ENCODE measurements around the gene TPSAB1.
"Not testable (repeated sequence)": the region's sequence is repeated elsewhere in the genome, so short reads cannot be mapped to it uniquely, and the experiment has no call there.

Gene TPSAB1

GRCh38 chr16:1223355-1224214 lies 16.9 kb upstream of the TPSAB1 start:
- DNase-seq (ENCODE audit: low read depth in 3 of 3) = no peak

- no peak for DNase-seq (ENCODE audit: low read depth in 3 of 3)
These were observed 15.9 kb upstream of the TPSAB1 start for GRCh38 chr16:1224558-1224957.

DNA sequence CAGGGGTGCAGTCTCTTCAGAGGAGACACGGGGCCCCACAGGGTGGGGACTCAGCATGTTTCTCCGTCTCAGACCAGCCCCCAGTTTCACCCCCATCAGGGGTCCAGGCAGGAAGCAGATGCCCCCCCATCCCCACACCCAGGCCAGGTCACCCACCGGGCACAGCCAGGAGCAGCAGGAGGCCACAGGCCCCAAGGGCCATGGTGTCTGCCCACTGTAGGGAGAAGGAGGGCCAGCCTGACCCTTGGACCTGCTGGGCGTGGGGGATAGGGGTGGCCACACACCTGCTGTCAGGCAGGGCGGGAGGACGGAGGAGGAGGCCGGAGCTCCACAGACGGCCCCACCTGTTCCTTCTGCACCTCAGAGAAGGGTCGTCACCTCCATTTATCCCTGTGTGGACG lies 15.5 kb upstream of the TPSAB1 start, which contains the start of gene TPSG1:
Gene TPSG1, minus strand, starts transcription at position 218 of the 401 bp plus-strand sequence. Its CDS starts 16 bp downstream, at position 202.
- DNase-seq (ENCODE audit: low read depth in 3 of 3) = no peak

DNA sequence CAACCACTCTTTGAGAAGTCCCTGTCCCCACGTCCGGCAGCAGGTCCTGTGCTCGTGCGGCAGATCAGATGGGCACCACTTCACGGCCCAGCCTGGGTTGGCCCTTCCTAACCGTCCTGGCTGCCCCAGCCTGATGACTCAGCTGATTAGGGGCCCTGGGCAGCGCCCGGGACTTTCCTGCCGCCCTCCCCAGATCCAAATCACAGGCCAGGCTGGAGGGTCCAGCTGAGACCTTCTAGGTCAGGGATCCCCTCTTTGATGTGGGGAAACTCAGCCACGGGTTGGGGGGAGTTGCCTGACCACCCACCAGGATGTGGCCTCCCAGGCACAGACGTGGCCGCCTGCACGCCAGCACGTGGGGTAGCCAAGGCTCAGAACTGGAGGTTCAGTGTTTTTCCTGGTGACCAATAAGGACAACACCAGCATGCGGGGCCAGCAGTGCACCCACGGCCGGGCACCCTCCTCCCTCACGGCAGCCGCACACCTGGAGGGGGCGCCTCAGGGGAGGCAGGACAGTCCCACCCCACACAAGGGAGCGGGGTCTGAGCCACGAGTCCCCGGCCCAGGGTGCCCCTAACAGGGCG lies 14.7 kb upstream of the TPSAB1 start:
- DNase-seq (ENCODE audit: low read depth in 3 of 3) = not testable (repeated sequence)

DNA sequence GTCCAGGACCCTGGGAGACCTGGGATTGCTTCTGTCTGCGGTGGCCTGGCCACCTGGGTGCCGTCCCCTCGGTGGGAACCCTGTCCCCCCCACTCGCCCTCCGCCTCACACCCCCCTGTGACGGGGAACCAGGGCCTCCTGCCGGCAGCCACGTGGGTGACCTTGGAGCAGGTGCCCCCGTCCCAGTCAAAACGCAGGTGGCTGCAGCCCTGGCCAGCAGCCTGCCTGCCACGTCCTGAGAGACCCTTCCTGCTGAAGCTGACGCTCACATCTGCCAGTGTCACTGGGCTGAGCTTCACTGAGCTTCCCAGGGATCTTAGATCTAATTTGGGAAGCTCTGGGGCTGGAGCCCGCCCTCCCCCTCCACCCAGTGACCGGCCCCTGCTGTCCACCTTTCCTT lies 13.8 kb upstream of the TPSAB1 start:
- DNase-seq (ENCODE audit: low read depth in 3 of 3) = not testable (repeated sequence)

GRCh38 chr16:1228227-1228626 lies 12.3 kb upstream of the TPSAB1 start:
- not testable (repeated sequence) for DNase-seq (ENCODE audit: low read depth in 3 of 3)

- not testable (repeated sequence) for DNase-seq (ENCODE audit: low read depth in 3 of 3)
These were observed 11.0 kb upstream of the TPSAB1 start for GRCh38 chr16:1229476-1229875.

DNA sequence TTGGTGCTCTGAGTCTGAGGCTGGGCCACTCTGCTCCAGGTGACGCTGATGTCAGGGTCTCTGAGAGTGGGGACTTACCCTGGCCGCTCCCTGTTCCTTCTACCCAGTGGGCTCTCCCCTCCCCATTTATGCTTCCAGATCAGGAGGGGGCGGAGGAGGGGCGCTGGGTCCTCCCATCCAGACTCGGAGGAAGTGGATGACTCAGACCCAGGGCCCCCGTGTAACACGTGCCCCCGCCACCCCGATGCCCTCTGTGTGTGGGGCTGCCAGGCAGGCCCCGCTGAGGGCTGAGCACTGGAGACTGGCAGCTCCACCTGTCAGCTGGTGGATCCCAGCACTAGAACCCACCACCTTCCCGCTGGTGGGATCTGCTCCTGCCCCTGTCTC lies 10.4 kb upstream of the TPSAB1 start, which contains the start of gene TPSB2:
Gene TPSB2, minus strand, starts transcription at position 101 of the 387 bp plus-strand sequence. CDS start 233 bp downstream, outside the sequence.
- not testable (repeated sequence) for DNase-seq (ENCODE audit: low read depth in 3 of 3)

GRCh38 chr16:1230471-1231212 lies 9.9 kb upstream of the TPSAB1 start:
- DNase-seq (ENCODE audit: low read depth in 3 of 3) = not testable (repeated sequence)

- not testable (repeated sequence) for DNase-seq (ENCODE audit: low read depth in 3 of 3)
These were observed 9.2 kb upstream of the TPSAB1 start for GRCh38 chr16:1231301-1231700.

GRCh38 chr16:1232049-1232748 lies 8.3 kb upstream of the TPSAB1 start:
- DNase-seq (ENCODE audit: low read depth in 3 of 3) = not testable (repeated sequence)

DNA sequence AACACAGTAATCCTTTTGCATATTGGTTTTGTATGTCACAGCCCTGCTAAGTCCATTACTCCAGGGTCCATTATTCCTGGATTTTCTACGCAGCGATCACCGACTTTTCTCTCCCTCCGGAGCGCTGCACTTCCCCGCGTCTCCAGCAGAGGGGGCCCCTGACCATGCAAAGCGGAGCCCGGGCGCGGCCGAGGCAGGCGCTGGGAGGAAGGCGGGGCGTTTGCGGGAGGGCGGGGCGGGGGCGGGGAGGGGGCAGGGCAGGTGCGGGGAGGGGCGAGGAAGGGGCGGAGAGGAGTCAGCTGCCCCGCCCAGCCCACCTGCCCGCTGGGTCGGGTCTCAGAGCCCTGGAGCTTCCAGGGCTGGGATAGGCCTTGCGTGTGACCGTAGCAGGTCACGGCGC lies 3.8 kb upstream of the TPSAB1 start:
- DNase-seq (ENCODE audit: low read depth in 3 of 3) = not testable (repeated sequence)

GRCh38 chr16:1237990-1238389 lies 2.5 kb upstream of the TPSAB1 start:
- DNase-seq (ENCODE audit: low read depth in 3 of 3) = no peak

GRCh38 chr16:1238909-1239308 lies 1.6 kb upstream of the TPSAB1 start:
- DNase-seq (ENCODE audit: low read depth in 3 of 3) = not testable (repeated sequence)

DNA sequence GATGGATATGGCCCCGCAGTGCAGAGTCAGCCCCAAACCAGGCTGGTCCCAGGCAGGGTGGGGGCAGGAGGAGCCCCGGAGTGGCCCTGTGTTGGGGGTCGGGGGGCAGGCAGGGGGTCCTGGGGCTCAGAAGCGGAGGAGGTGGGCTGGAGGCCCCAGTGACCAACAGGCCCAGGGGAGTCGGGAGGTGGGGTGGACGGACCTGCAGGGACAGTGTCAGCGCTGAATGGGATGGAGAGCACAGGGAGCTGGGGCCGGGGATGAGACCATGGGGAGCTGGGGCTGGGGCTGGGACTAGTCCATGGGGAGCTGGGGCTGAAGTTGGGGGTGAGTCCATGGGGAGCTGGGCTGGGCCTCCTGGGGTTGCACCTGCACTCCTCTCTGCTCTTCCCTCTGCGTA lies 930 bp upstream of the TPSAB1 start:
- DNase-seq (ENCODE audit: low read depth in 3 of 3) = not testable (repeated sequence)

- not testable (repeated sequence) for DNase-seq (ENCODE audit: low read depth in 3 of 3)
These were observed 576 bp downstream of the TPSAB1 start for GRCh38 chr16:1241081-1241480.

- DNase-seq (ENCODE audit: low read depth in 3 of 3) = not testable (repeated sequence)
These were observed 2.9 kb downstream of the TPSAB1 start for GRCh38 chr16:1243363-1243762.

DNA sequence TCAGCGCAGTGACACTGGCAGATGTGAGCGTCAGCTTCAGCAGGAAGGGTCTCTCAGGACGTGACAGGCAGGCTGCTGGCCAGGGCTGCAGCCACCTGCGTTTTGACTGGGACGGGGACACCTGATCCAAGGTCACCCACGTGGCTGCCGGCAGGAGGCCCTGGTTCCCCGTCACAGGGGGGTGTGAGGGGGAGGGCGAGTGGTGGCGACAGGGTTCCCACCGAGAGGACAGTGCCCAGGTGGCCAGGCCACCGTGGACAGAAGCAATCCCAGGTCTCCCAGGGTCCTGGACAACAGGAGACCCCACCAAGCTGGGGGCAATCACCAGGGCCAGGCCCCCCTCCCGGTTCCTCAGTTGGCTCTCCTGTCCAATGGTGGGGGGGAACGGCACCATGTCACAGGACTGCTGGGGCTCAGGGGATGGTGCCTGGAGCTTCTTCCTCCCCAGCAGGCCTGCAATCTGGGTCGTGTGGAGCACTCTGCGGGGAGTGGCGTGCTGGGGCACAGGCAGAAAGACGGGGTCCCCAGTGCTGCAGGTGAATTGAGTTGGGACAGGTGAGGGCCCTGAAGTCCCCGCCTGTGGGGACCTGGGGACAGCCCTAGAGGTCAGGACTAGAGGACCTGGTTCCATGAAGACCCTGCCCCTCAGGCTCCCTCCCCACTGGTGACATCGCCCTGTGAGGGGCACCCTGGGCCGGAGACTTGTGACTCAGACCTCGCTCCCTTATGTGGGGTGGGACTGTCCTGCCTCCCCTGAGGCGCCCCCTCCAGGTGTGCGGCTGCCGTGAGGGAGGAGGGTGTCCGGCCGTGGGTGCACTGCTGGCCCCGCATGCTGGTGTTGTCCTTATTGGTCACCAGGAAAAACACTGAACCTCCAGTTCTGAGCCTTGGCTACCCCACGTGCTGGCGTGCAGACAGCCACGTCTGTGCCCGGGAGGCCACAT lies 3.7 kb downstream of the TPSAB1 start:
- not testable (repeated sequence) for DNase-seq (ENCODE audit: low read depth in 3 of 3)

DNA sequence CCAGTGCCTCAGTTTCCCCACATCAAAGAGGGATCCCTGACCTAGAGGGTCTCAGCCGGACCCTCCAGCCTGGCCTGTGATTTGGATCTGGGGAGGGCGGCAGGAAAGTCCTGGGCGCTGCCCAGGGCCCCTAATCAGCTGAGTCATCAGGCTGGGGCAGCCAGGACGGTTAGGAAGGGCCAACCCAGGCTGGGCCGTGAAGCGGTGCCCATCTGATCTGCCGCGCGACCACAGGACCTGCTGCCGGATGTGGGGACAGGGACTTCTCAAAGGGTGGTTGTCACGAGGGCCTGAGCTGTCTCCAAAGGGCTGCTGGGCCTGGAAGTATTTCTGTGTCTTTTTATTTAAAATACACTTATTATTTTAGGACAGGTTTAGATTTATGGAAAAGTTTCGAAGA lies 4.4 kb downstream of the TPSAB1 start:
- no peak for DNase-seq (ENCODE audit: low read depth in 3 of 3)

- DNase-seq (ENCODE audit: low read depth in 3 of 3) = no peak
These were observed 5.0 kb downstream of the TPSAB1 start for GRCh38 chr16:1245452-1246020.

All from stimulated activated CD4-positive, alpha-beta T cell treated with anti-CD3 and anti-CD28 coated beads, TNF-alpha, amount 100 ng/mL, for 4 hours (primary cell).